Measurements from ENCODE around the gene ITPKB. TPM values are rescaled to one million over a fixed set of nuclear protein-coding genes. Genes with fewer than 3 reads are reported as not detected.
"Not testable (repeated sequence)": the region's sequence is repeated elsewhere in the genome, so short reads cannot be mapped to it uniquely, and the experiment has no call there.

The ITPKB gene
- total RNA-seq, 1 donor from 2014 or later = 34.2 TPM

- no peak for DNase-seq (ENCODE audit: low read depth, low spot score)
Observed at GRCh38 chr1:226652613-226653012, 86.5 kb downstream of the ITPKB start.

- DNase-seq (ENCODE audit: low read depth, low spot score) = no peak
Observed at GRCh38 chr1:226651732-226652105, 87.4 kb downstream of the ITPKB start.

GRCh38 chr1:226651041-226651731 lies 87.9 kb downstream of the ITPKB start:
- no peak for DNase-seq (ENCODE audit: low read depth, low spot score)

GRCh38 chr1:226650236-226650841 lies 88.7 kb downstream of the ITPKB start:
- peak; percentile 66 for DNase-seq (ENCODE audit: low read depth, low spot score)

- DNase-seq (ENCODE audit: low read depth, low spot score) = no peak
Observed at GRCh38 chr1:226649780-226650179, 89.3 kb downstream of the ITPKB start.

GRCh38 chr1:226649244-226649643 lies 89.8 kb downstream of the ITPKB start:
- no peak for DNase-seq (ENCODE audit: low read depth, low spot score)

GRCh38 chr1:226648421-226648820 lies 90.7 kb downstream of the ITPKB start:
- DNase-seq (ENCODE audit: low read depth, low spot score) = no peak

GRCh38 chr1:226647719-226648118 lies 91.4 kb downstream of the ITPKB start:
- no peak for DNase-seq (ENCODE audit: low read depth, low spot score)

GRCh38 chr1:226646870-226647449 lies 92.1 kb downstream of the ITPKB start:
- DNase-seq (ENCODE audit: low read depth, low spot score) = no peak

GRCh38 chr1:226646026-226646869 lies 92.8 kb downstream of the ITPKB start:
- DNase-seq (ENCODE audit: low read depth, low spot score) = no peak

GRCh38 chr1:226645279-226645976 lies 93.7 kb downstream of the ITPKB start:
- no peak for DNase-seq (ENCODE audit: low read depth, low spot score)

GRCh38 chr1:226644541-226645176 lies 94.4 kb downstream of the ITPKB start:
- no peak for DNase-seq (ENCODE audit: low read depth, low spot score)

GRCh38 chr1:226643611-226644540 lies 95.2 kb downstream of the ITPKB start:
- no peak for DNase-seq (ENCODE audit: low read depth, low spot score)

GRCh38 chr1:226643177-226643576 lies 95.9 kb downstream of the ITPKB start:
- no peak for DNase-seq (ENCODE audit: low read depth, low spot score)

- DNase-seq (ENCODE audit: low read depth, low spot score) = no peak
Observed at GRCh38 chr1:226642421-226642820, 96.7 kb downstream of the ITPKB start.

- DNase-seq (ENCODE audit: low read depth, low spot score) = no peak
Observed at GRCh38 chr1:226641671-226642231, 97.3 kb downstream of the ITPKB start.

GRCh38 chr1:226640321-226641136 lies 98.6 kb downstream of the ITPKB start:
- DNase-seq (ENCODE audit: low read depth, low spot score) = no peak

- DNase-seq (ENCODE audit: low read depth, low spot score) = no peak
Observed at GRCh38 chr1:226639631-226640061, 99.4 kb downstream of the ITPKB start.

- not testable (repeated sequence) for DNase-seq (ENCODE audit: low read depth, low spot score)
Observed at GRCh38 chr1:226639206-226639605, 99.9 kb downstream of the ITPKB start.
